Body of pancreas (tissue), 4 donors: ENCODE data around the gene KPRP. TPM values are rescaled to one million over a fixed set of nuclear protein-coding genes. Genes with fewer than 3 reads are reported as not detected.

ENCODE experiments used
- ATAC-seq: fragments of 150-250 bp; one replicate; pipeline ENCODE4 v1.9.1; 2016
- DNase-seq, 4 donors: peaks; one replicate each; pipeline ENCODE4 v3.0.0-alpha.2; 2019
- H3K27ac ChIP-seq, 4 donors: fragments of 200-600 bp; sonication (generic); 1 replicate in 3 of 4; 2 replicates in 1 of 4; pipeline versions ENCODE4 v1.5.1 to v1.6.1; 2016 to 2019; ENCODE audit warnings: mild to moderate bottlenecking in 1 of 4, mixed read lengths in 1 of 4, moderate library complexity in 1 of 4
- H3K27me3 ChIP-seq, 2 donors: fragments of 200-600 bp; sonication (generic); one replicate each; pipeline ENCODE4 v1.6.0; 2016; ENCODE audit warnings: mild to moderate bottlenecking in 1 of 2
- H3K36me3 ChIP-seq, 2 donors: fragments of 200-600 bp; sonication (generic); replicated peaks in 1 of 2; 2 replicates each; pipeline ENCODE4 v1.5.1; 2016; ENCODE audit warnings: low read depth in 2 of 2; ENCODE audit not compliant: insufficient read depth in 1 of 2
- H3K4me1 ChIP-seq: fragments of 200-600 bp; sonication (generic); one replicate; pipeline ENCODE4 v1.6.0; 2016
- H3K4me3 ChIP-seq, 2 donors: fragments of 200-600 bp; sonication (generic); 1 replicate in 1 of 2; 2 replicates in 1 of 2; pipeline ENCODE4 v1.5.1; 2016 to 2019
- H3K9me3 ChIP-seq, 3 donors: fragments of 200-600 bp; sonication (generic); 1 replicate in 2 of 3; 2 replicates in 1 of 3; pipeline ENCODE4 v1.5.1; 2016
- POLR2A ChIP-seq, 3 donors: fragments of 450-650 bp; IDR thresholded peaks; one replicate each; pipeline ENCODE4 v1.6.1; 2016; ENCODE audit warnings: antibody characterized with exemption in 3 of 3, mild to moderate bottlenecking in 2 of 3
- WGBS, 2 donors: methylation state at CpG; one replicate each; pipeline ENCODE4 v1.1.5; 2017; 5-methylcytosine and 5-hydroxymethylcytosine counted together
- intact Hi-C: fragments of 100-400 bp; cut with DNase I; formaldehyde crosslinking; loops from one replicate; pipeline ENCODE4 v1.15.1; 2023
- total RNA-seq, 2 donors: library from RNA; depleted of rRNA; stranded (reverse); fragments of >200 nt; gene quantifications; one replicate each; pipeline ENCODE4 v1.1.0, GENCODE V29; 2016
- TF ChIP-seq, protein P1 (sequence below), 7 experiments: fragments of 450-650 bp in 4 of 7; fragments of 200-600 bp in 3 of 7; sonication (generic) in 3 of 7; IDR thresholded peaks; one replicate each; pipeline ENCODE4 v1.5.1; 2016 to 2019; ENCODE audit warnings: antibody characterized with exemption in 7 of 7

KPRP gene
- total RNA-seq, 2 donors from 2014 or later = not detected

DNA sequence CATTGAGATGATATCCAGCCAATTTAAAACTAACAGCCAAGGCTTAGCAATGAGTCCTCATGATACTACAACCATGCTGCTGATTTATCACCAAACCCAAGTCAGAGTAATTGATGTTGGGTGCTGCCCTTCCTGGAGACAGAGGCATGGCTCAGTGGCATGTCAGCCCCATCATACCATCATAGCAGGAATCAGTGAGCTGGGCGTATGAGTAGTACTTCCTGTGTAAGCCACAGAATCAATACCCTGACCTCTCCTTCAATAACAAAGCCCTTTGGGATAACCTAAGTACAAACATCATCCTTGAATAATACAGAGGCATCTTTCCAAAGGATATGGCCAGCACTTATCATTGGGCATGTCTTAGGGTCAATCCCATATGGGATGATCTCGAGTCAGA lies 25.3 kb downstream of the KPRP start:
- H3K4me1 ChIP-seq = no peaks in the 10 kb centered on the region
- H3K27ac ChIP-seq = no peak overlapping the region
- intact Hi-C loops = no loop called here
- no peak overlapping the region for H3K4me3 ChIP-seq
- no peaks in the 10 kb centered on the region for H3K36me3 ChIP-seq
- H3K9me3 ChIP-seq = no peaks in the 10 kb centered on the region
- 39 to 45% methylated on average over 2 of the region's 2 CpGs for WGBS, 2 donors
- no peaks in the 10 kb centered on the region for H3K27me3 ChIP-seq
- TF ChIP-seq, protein P1, sequence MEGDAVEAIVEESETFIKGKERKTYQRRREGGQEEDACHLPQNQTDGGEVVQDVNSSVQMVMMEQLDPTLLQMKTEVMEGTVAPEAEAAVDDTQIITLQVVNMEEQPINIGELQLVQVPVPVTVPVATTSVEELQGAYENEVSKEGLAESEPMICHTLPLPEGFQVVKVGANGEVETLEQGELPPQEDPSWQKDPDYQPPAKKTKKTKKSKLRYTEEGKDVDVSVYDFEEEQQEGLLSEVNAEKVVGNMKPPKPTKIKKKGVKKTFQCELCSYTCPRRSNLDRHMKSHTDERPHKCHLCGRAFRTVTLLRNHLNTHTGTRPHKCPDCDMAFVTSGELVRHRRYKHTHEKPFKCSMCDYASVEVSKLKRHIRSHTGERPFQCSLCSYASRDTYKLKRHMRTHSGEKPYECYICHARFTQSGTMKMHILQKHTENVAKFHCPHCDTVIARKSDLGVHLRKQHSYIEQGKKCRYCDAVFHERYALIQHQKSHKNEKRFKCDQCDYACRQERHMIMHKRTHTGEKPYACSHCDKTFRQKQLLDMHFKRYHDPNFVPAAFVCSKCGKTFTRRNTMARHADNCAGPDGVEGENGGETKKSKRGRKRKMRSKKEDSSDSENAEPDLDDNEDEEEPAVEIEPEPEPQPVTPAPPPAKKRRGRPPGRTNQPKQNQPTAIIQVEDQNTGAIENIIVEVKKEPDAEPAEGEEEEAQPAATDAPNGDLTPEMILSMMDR (IDR thresholded peaks at IDR 0.05) = no peak
- no peak for TF ChIP-seq POLR2A (IDR thresholded peaks at IDR 0.05)
- ATAC-seq (no peak), DNase-seq (no peak)

DNA sequence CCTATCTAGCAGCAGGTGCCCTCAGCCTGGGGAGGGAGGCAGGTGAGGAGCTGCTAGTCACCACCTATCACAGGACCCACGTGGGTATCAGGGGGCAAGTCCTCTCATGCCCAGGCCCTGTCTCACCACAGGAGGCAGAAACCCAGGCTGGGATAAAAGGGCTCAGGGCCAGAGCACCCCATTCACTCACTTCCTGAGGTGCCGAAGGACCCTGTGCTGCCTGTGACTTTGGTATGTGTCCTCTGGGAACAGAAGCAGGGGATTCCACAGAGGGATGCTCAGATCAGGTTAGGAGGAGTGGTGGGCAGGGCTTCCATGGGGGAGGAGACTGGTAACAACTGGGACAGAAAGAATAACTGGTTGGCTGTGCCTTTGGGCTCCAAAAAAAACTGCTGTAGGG lies 28.3 kb downstream of the KPRP start, which contains the start of gene LCE1E:
LCE1E (plus strand) TSS at position 181 of the 400 bp plus-strand sequence. CDS start 1,043 bp downstream, outside the sequence.
- Histone ChIP-seq H3K27ac (no peak within 1 kb of the TSS), H3K4me1 (no peaks in the 10 kb centered on the region), H3K36me3 (no peaks in the 10 kb centered on the region), H3K9me3 (no peaks in the 10 kb centered on the region), H3K27me3 (no peaks in the 10 kb centered on the region), H3K4me3 (no peak within 1 kb of the TSS)
- no peak for TF ChIP-seq POLR2A (IDR thresholded peaks at IDR 0.05)
- TF ChIP-seq, protein P1 (IDR thresholded peaks at IDR 0.05) = no peak
- WGBS, 2 donors = 19 to 41% methylated on average over 2 of the region's 2 CpGs
- intact Hi-C loops = no loop called here
- ATAC-seq (no peak), DNase-seq (no peak)

DNA sequence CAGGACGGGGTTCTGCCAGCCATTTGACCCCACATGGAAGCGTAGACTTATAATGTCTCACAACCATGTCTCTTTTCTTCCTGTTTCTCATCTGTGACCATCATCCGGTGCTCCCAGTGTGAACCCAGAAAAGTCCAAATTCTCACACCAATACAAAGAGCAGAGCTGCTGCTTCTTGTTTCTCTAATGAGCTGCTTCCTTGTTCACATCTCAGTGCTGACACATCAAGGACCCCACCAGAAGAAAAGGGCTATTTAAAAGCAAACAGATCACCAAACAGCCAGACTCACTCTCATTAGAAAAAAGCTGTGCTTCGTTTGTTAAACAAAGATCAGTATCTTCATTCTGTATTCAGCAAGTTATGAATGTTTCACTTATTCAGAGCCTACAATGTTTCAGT lies 37.9 kb downstream of the KPRP start:
- ATAC-seq = no peak

DNA sequence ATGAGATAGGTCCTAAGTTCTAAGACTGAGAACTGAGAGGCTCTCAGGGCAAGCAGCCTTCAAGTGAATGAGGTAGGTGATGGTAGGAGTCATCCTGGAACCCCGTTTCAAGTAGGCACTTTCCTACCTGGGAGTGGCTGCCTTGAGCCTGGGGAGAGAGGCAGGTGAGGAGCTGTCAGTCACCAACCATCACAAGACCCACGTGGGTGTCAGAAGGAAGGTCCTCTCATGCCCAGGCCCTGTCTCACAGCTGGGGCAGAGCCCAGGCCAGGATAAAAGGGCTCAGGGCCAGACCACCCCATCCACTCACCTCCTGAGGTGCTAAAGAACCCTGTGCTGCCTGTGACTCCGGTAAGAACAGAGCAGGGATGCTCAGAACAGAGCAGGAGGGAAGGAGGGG lies 38.6 kb downstream of the KPRP start, which contains the start of gene LCE1D:
LCE1D (plus strand) TSS at position 301 of the 400 bp plus-strand sequence. CDS start 1,074 bp downstream, outside the sequence.
- DNase-seq = no peak
- no peaks in the 10 kb centered on the region for H3K27me3 ChIP-seq

More for the DNA sequence above, 37.9 kb downstream of the KPRP start:
- no peaks in the 10 kb centered on the region for H3K4me1 ChIP-seq
- intact Hi-C loops = no loop called here
- no peaks in the 10 kb centered on the region for H3K27me3 ChIP-seq
- TF ChIP-seq, protein P1 (IDR thresholded peaks at IDR 0.05) = no peak
- TF ChIP-seq POLR2A (IDR thresholded peaks at IDR 0.05) = no peak
- H3K36me3 ChIP-seq = no peaks in the 10 kb centered on the region
- no peak for DNase-seq
- no peaks in the 10 kb centered on the region for H3K9me3 ChIP-seq
- H3K4me3 ChIP-seq = no peak overlapping the region
- no peak overlapping the region for H3K27ac ChIP-seq
- WGBS, 2 donors = 39 to 44% methylated on average over 4 of the region's 4 CpGs

More for the DNA sequence above, 38.6 kb downstream of the KPRP start, which contains the start of gene LCE1D:
- no peak for TF ChIP-seq POLR2A (IDR thresholded peaks at IDR 0.05)
- TF ChIP-seq, protein P1 (IDR thresholded peaks at IDR 0.05) = no peak
- Histone ChIP-seq H3K4me1 (no peaks in the 10 kb centered on the region), H3K4me3 (no peak within 1 kb of the TSS), H3K27ac (no peak within 1 kb of the TSS), H3K36me3 (no peaks in the 10 kb centered on the region), H3K9me3 (no peaks in the 10 kb centered on the region)
- intact Hi-C loops = no loop called here
- ATAC-seq = no peak
- WGBS, 2 donors = 18 to 23% methylated on average over 3 of the region's 3 CpGs
